HepG2 (cell line): ENCODE measurements around the gene SLC34A3. TPM values are rescaled to one million over a fixed set of nuclear protein-coding genes. Genes with fewer than 3 reads are reported as not detected.

ENCODE experiments used
- ATF7-NPFF ChIP-seq: sonication (generic); formaldehyde crosslinking; IDR thresholded peaks from 2 replicates; pipeline ENCODE4 v1.8.1; 2023; ENCODE audit warnings: mild to moderate bottlenecking, low read depth, missing genetic modification reagents, moderate library complexity
- CREBL2 ChIP-seq: sonication (generic); formaldehyde crosslinking; IDR thresholded peaks from 2 replicates; pipeline ENCODE4 v1.8.1; 2023; ENCODE audit warnings: missing genetic modification reagents, mild to moderate bottlenecking, borderline replicate concordance
- LBX2 ChIP-seq: sonication (generic); formaldehyde crosslinking; IDR thresholded peaks from 2 replicates; pipeline ENCODE4 v1.5.0; 2020; ENCODE audit warnings: missing genetic modification reagents, mild to moderate bottlenecking, borderline replicate concordance
- PAX8 ChIP-seq: sonication (generic); formaldehyde crosslinking; IDR thresholded peaks from 2 replicates; pipeline ENCODE4 v1.8.0; 2022; ENCODE audit warnings: mild to moderate bottlenecking, missing genetic modification reagents, borderline replicate concordance
- TERF1 ChIP-seq: sonication (generic); formaldehyde crosslinking; IDR thresholded peaks from 2 replicates; pipeline ENCODE4 v1.8.0; 2022; ENCODE audit warnings: mild to moderate bottlenecking, missing genetic modification reagents, moderate library complexity
- ZNF3 ChIP-seq: IDR thresholded peaks from 2 replicates; pipeline ENCODE4 v1.7.0; 2017; ENCODE audit warnings: inconsistent platforms
- ZNF317 ChIP-seq: sonication (generic); formaldehyde crosslinking; IDR thresholded peaks from 2 replicates; pipeline ENCODE4 v1.5.0; 2020; ENCODE audit warnings: mild to moderate bottlenecking, missing genetic modification reagents
- ZNF407 ChIP-seq: sonication (generic); formaldehyde crosslinking; IDR thresholded peaks from one replicate; pipeline ENCODE4 v1.5.1; 2020; ENCODE audit warnings: mild to moderate bottlenecking, missing genetic modification reagents; ENCODE audit errors: not compliant biosample characterization
- ZNF468 ChIP-seq: sonication (generic); formaldehyde crosslinking; IDR thresholded peaks from 2 replicates; pipeline ENCODE4 v1.8.0; 2022; ENCODE audit warnings: mild to moderate bottlenecking, moderate library complexity, missing genetic modification reagents
- ZNF572 ChIP-seq: sonication (generic); formaldehyde crosslinking; IDR thresholded peaks from 2 replicates; pipeline ENCODE4 v1.5.1; 2020; ENCODE audit warnings: mild to moderate bottlenecking, missing genetic modification reagents
- ZNF883 ChIP-seq: sonication (generic); formaldehyde crosslinking; IDR thresholded peaks from 2 replicates; pipeline ENCODE4 v1.5.1; 2020; ENCODE audit warnings: mild to moderate bottlenecking, missing genetic modification reagents; ENCODE audit errors: not compliant biosample characterization
- polyA plus RNA-seq, 8 experiments: library from polyadenylated mRNA; depleted of rRNA in 3 of 8; stranded (reverse) in 7 of 8; unstranded in 1 of 8; fragments of >200 nt; fragmentation: Illumina TruSeq in 4 of 8; extraction: Trizol in 4 of 8; gene quantifications; 2 replicates each; pipeline versions ENCODE4 v1.2.1 to v1.2.3, GENCODE V29; 2011 to 2016; ENCODE audit warnings: low read depth in 4 of 8, missing spikeins in 1 of 8, mixed read lengths in 1 of 8; ENCODE audit not compliant: insufficient read depth in 1 of 8
- total RNA-seq, 5 experiments: library from RNA; depleted of rRNA; stranded (reverse); fragments of >200 nt; fragmentation: Illumina TruSeq; extraction: Trizol; gene quantifications; 2 replicates each; pipeline ENCODE4 v1.2.3, GENCODE V29; 2016; ENCODE audit warnings: low read depth in 1 of 5

SLC34A3 gene
- total and polyA plus RNA-seq, 2 of the 13 experiments (the other 11 are each of a cell fraction or from before 2014, with no cell fraction given), result 0.07 to 1.0 TPM

- TF ChIP-seq ZNF407 (CRISPR knock-in tag), result peak; percentile 30
- peak; percentile 45 for TF ChIP-seq ZNF883 (CRISPR knock-in tag)
- TF ChIP-seq ZNF317 (CRISPR knock-in tag), result 0 out of 2 replicates have a peak, but pooled peaks have one; percentile 1
- TF ChIP-seq ZNF572 (CRISPR knock-in tag), result no peak
- no peak for TF ChIP-seq ZNF3 (CRISPR knock-in tag)
- no peak for TF ChIP-seq ATF7-NPFF (CRISPR knock-in tag)
- no peak for TF ChIP-seq PAX8 (CRISPR knock-in tag)
- TF ChIP-seq CREBL2 (CRISPR knock-in tag), result 0 out of 2 replicates have a peak, but pooled peaks have one; percentile 30
- peak; percentile 32; the same call in 1 of the 2 replicates for TF ChIP-seq TERF1 (CRISPR knock-in tag)
- 0 out of 2 replicates have a peak, but pooled peaks have one; percentile 39 for TF ChIP-seq ZNF468
- TF ChIP-seq LBX2 (CRISPR knock-in tag), result no peak
Measured at GRCh38 chr9:137188086-137188489, 42.6 kb upstream of the SLC34A3 start (continued).
